NCI-H1092 (cell line): ENCODE results near the gene KCTD5.
"Not testable (repeated sequence)": the region's sequence is repeated elsewhere in the genome, so short reads cannot be mapped to it uniquely, and the experiment has no call there.

ENCODE experiments used
- DNase-seq: peaks from one replicate; lab custom pipeline; 2025; lab: John Stamatoyannopoulos, UW

KCTD5 gene, protein sequence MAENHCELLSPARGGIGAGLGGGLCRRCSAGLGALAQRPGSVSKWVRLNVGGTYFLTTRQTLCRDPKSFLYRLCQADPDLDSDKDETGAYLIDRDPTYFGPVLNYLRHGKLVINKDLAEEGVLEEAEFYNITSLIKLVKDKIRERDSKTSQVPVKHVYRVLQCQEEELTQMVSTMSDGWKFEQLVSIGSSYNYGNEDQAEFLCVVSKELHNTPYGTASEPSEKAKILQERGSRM

DNA sequence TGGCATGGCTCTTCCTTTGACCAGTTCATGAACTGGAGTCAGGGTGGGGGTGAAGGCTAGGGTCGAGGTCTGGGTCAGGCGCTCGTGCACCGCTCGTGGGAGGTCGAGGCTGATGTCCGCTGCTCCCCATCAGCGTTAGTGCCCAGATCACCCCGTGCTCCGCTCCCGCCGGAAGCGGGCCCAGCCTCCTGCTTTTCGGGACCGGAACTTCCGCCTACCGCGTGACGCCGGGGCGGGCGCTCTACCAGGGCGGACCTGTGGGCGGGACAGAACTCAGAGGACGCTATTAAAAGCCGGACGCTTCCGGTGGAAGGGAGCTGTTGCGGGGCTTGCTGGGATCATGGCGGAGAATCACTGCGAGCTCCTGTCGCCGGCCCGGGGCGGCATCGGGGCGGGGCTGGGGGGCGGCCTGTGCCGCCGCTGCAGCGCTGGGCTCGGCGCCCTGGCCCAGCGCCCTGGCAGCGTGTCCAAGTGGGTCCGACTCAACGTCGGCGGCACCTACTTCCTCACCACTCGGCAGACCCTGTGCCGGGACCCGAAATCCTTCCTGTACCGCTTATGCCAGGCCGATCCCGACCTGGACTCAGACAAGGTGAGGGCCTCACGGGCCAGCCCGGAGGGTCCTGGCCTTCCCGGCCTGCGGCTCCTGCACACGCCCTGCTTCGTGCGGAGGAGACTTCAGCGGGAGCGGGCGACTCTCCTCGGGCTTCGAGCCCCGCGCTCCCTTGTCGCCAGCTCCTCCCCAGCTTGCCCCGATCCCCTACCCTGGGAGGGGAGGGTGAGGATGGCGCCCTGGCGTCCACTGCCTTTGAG, at the start of gene KCTD5:
TSS of gene KCTD5 (plus strand) at position 315 of the 813 bp plus-strand sequence. CDS start at position 341, 26 bp downstream.
- peak; percentile 92 for DNase-seq

DNA sequence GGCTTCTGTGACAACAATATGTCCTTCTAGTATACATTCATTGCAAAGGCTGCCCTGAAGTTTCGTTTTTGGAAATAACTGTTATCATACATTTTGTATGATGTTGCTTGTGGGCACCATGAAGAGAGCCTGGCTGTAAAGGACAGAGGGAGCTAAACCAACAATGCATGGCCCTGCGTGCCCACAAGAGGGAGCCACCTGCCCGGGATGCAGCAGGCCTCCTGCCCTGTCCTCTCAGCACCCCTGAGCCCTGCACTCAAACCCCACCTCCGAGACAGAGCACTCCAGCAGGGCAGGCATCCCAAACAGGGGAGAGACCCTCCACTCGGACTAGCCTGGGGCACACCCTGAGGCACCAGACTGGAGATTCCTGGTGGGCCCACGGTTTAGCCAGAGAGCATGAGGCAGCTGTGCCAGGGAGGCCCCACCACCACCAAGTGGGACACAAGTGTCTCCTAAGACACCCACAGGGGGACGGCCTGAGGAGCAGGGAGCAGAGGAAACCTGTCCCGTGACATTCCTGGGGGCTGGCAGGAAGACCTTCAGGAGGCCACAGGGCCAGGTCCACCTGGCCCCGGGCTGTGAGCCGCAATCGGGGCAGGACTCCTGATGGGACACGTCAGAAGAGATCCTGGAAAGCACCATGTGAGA, 43.1 kb upstream of the KCTD5 start:
- not testable (repeated sequence) for DNase-seq

DNA sequence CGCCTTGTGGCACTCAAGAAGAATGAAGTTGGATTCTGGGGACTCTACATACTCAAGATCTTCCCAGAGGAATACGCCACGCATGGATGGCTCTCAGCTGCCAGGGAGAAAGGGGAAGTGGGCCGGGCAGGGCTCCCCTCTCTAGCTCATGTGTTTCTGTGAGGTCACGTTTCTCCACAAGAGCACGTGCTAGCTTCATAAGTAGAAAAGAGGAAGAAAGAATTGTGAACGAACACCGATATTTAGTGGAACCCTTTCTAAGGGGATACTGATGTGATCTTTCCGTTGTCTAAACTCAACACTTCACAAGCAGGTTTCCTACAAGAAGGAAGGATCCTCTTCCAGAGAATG, 42.6 kb upstream of the KCTD5 start:
- not testable (repeated sequence) for DNase-seq

DNA sequence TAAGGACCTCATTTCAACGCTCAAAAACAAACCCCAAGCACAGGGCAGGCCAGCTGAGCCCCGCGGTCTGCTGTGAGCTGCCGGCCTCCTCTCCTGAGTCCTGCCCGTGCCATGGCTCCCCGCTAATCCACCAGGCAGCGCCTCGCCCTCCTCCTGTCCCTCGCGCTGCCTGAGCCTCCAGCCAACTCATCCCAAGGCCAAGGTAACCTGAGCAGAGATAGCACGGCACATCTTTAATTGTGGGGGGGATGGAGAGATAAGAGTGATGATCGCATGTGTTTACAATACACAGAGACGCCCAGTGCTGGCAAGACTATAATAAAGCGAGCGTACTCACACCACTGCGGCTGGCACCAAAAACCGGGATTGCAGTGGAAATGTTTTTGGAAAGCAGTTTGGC, 39.8 kb upstream of the KCTD5 start:
- DNase-seq = not testable (repeated sequence)

DNA sequence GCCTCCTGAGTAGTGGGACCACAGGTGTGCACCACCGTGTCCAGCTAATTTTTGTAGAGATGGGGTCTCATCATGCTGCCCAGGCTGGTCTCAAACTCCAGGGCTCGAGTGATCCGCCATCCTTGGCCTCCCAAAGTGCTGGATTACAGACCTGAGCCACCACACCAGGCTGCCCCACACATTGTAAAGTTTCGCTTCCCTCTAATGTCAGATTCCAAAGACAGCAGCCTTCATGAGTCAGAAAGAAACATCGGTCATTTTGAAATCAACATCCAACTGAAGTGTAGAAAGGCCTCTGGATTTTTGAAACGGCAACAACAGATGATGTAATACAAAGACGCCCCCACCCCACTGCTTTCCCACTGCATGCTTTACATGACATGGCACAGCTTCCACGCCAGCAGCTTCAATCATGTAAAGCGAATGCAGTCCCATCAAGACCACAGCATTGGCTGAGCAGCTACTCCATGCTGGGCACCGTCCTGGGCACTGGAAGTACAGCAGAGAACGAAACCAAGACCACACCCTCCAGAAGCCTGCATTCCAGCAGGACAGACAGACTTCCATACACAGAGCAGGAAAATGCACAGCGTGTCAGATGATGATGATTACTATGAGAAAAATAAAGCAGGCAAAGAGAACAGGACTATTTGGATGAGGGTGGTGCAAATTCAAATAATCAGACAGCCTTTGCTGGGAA, 37.4 kb upstream of the KCTD5 start:
- not testable (repeated sequence) for DNase-seq

DNA sequence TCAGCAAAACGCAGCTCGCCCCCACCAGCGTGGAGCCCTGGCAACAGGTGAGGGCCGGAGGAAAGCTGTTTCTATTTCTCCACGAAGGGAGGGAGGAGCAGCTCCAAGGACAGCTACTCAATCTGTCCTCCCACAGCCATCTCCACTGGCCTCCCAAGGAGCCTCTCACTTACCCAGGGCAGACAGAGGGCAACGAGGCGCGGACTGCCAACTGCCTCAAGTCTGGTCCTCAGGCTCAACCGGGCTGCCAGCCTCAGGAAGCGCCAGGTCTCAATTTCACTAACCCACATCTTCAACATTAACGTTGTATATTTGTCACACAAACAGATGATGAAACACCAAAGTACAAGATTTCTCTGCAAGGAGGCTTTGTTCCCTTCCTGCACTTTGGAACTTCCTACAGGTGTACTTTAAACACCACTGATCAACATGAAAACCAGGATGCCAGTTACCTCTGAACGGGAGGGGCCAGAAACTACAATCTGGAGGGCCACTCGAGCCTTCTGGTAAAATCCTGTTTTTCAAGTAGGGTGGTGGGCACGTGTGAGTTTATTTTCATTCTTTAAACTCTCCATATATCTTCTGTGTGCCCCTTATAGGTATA, 31.0 kb upstream of the KCTD5 start:
- not testable (repeated sequence) for DNase-seq

DNA sequence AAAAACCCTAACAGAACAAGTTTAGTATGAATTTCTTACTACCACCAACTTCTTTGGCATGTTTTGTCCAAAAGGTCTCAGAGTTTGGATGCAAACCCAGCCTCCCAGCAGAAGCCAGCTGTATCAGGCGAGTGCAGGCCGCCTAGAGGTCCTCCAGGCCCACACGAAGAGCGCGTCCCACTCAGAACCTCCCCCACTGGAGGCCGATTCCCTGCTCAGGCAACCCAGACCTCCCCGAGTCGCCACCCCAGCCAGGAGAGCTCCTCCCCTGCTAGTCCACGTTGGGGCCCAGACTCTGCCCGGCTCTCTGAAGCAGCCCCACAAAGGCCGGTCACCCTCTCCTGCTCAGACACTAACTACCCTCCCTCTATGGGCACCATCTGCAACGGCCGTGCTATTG, 28.4 kb upstream of the KCTD5 start:
- DNase-seq = not testable (repeated sequence)

DNA sequence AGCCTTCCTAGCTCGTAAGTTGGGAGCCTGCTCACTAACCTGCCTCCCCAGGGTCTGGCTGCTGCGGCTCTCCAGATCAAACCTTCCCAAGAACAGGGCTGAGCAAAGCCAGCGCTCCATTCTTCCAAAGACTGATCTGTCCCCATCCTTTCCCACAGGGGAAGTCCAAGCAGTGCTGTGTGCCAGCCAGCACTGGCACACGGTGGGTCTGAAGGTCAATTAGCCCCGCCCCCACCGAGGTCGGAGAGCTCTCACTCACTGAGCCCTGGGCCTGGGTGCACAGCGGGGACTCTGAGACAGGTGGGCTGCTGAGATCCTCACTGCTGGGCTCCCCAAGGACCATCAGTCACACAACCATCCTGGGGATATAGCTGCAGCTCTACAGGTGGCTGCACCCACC, 27.4 kb upstream of the KCTD5 start:
- DNase-seq = not testable (repeated sequence)

DNA sequence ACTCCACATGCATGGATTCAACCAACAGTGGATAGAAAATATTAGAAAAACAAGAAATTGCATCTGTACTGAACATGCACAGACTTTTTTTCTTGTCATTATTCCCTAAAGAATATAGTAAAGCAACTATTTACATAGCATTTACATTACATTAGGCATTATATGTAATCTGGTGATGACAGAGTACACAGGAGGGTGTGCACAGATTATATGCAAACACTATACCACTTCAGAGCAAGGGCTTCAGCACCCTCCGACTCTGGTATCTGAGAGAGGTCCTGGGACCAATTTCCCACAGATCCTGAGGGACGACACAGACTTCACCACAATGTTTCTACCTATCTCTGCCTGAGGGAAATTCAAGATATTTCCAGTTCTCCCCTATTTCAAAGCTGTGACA, 25.3 kb upstream of the KCTD5 start:
- no peak for DNase-seq

DNA sequence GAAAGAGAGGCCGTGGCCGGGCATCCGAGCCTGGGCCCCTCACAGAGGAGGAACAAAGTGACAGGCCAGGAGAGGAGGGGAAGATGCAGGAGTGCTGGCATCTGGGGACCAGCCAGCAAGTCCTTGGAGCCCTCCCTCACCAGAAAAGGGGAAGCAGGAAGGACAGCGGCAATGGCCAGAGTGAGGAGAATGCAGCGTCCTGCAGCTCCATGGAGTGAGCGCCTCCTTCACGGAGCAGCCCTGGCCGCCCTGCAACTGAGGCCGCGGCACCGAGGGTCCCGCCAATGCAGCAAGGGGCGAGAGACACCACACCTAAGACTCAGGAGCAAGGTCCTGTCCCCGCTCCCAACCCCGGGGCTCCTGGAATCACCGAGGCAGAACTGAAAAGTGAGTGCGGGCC, 24.5 kb upstream of the KCTD5 start:
- DNase-seq = not testable (repeated sequence)

DNA sequence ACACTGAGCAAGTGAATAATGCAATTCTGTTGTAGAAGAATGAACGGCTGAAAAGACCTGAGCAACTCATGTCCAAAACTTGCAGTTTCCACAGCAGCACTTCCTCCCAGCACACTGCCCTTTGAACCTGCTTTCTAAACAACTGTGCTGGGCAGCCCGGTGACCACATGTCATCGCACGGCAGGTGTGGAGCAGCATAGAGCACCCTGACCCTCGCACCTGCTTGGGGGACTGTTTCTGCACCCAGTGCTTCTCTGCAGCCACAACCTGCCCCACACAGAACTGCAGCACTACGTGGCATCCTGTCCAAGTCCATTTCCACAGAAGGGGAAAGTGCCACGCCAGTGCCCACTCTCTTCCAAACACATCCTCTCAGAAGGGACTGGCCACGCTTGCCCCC, 22.8 kb upstream of the KCTD5 start:
- DNase-seq = not testable (repeated sequence)

DNA sequence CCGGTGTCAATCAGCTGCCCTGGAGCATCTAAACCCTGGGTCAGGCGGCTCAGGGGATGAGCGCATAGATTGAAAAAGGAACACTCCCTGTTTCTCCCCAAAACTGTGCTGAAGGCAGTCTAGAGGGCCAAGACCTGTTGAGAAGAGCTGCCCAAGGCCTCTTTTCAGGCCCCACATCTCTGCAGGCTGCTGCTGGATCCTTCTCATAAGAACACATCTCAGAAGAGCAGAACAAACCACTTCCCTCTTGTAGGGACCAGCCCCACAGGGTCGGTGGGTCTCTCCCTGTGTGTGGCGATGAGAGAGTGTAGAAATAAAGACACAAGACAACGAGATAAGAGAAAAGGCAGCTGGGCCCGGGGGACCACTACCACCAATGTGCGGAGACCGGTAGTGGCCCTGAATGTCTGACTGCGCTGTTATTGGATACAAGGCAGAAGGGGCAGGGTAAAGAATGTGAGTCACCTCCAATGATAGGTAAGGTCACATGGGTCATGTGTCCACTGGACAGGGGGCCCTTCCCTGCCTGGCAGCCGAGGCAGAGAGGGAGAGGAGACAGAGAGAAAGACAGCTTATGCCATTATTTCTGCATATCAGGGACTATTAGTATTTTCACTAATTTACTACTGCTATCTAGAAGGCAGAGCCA, 22.2 kb upstream of the KCTD5 start:
- not testable (repeated sequence) for DNase-seq

DNA sequence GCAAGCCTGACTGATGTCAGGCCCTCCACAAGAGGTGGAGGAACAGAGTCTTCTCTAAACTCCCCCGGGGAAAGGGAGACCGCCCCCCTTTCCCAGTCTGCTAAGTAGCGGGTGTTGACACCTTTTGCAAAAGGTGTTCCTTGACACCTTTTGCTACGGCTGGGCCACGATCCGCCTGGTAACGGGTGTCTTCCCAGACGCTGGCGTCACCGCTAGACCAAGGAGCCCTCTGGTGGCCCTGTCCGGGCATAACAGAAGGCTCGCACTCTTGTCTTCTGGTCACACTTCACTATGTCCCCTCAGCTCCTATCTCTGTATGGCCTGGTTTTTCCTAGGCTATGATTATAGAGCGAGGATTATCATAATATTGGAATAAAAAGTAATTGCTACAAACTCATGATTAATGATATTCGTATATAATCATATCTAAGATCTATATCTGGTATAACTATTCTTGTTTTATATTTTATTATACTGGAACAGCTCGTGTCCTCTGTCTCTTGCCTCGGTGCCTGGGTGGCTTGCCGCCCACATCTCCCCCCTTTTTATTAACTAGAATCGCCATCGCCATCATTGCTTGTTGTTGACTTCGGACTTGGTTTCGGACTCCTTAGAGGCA, 21.5 kb upstream of the KCTD5 start:
- not testable (repeated sequence) for DNase-seq

DNA sequence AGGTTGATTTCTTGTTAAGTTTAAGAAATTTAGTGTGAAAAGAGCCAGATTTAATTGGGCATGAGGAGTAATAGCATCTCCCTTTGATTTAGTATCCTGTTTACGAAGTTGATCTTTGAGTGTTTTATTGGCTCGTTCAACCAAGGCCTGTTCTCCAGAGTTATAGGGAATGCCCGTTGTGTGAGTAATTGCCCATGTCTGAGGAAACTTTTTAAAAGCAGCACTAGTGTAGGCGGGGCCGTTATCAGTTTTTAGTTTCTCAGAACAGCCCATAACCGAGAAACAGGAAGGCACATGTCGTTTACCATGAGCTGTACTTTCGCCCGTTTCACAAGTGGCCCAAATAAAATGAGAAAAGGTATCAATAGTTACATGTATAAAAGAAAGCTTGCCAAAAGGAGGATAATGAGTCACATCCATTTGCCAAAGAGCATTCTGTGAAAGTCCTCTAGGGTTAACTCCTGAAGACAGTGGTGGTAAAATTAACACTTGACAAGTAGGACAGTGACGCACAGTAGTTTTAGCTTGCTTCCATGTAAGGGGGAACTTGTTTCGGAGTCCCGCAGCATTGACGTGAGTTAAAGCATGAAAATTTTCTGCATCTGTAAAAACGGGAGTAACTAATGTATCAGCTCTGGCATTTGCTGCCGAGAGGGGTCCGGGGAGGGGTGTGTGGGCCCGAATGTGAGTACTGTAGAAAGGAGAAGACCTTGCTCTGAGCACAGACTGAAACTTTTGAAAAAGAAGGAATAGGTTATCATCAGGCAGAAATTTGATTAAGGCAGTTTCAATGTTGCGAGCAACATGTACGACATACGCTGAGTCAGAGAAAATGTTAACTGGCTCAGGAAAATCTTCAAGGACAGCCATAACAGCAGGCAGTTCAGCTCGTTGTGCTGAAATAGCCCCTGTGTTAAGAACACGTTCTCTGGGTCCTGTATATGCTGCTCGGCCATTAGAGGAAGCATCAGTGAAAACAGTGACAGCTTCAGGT, 18.5 kb upstream of the KCTD5 start:
- no peak for DNase-seq

DNA sequence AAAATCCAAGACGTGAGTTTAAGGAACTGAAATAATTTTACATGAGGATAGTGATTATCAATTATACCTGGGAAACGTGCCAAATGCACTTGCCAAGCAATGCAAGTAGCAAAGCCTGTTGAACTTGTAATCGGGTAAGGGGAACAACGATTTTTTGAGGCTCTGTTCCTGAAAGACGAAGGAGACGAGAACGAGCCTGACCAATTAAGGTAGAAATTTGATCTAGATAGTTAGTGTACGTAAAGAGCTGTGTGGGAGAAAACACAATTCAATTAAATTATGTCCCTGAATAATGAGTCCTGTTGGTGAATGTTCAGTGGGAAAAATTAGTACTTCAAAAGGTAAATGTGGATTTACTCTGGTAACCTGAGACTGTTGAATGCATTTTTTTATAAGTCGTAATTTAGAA, 17.7 kb upstream of the KCTD5 start:
- DNase-seq = no peak

DNA sequence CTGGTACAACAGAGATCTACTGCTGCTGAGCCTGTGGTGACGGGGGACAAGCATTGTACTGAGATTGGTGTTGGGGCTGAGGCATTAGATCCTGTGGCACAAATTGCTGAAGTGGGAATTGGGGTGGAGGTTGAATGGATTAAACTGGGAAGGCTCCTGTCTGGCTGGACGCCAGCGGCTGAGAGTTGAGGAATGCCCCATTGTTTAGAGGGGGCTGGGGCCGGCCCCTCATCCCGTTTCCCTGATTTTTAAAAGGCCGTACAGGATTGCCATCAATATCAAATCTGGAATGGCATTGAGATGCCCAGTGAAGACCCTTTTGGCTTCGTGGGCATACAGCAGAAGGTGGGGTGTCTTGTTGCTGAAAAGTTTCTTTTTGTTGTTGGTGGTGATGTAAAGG, 15.7 kb upstream of the KCTD5 start:
- not testable (repeated sequence) for DNase-seq

DNA sequence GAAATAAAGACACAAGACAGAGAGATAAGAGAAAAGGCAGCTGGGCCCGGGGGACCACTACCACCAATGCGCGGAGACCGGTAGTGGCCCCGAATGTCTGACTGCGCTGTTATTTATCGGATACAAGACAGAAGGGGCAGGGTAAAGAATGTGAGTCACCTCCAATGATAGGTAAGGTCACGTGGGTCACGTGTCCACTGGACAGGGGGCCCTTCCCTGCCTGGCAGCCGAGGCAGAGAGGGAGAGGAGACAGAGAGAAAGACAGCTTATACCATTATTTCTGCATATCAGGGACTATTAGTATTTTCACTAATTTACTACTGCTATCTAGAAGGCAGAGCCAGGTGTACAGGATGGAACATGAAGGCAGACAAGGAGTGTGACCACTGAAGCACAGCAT, 12.7 kb upstream of the KCTD5 start:
- DNase-seq = not testable (repeated sequence)

DNA sequence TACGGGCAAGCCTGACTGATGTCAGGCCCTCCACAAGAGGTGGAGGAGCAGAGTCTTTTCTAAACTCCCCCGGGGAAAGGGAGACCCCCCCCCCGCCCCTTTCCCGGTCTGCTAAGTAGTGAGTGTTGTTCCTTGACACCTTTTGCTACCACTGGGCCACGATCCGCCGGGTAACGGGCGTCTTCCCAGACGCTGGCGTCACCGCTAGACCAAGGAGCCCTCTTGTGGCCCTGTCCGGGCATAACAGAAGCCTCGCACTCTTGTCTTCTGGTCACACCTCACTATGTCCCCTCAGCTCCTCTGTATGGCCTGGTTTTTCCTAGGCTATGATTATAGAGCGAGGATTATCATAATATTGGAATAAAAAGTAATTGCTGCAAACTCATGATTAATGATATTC, 12.3 kb upstream of the KCTD5 start:
- peak; percentile 16 for DNase-seq

DNA sequence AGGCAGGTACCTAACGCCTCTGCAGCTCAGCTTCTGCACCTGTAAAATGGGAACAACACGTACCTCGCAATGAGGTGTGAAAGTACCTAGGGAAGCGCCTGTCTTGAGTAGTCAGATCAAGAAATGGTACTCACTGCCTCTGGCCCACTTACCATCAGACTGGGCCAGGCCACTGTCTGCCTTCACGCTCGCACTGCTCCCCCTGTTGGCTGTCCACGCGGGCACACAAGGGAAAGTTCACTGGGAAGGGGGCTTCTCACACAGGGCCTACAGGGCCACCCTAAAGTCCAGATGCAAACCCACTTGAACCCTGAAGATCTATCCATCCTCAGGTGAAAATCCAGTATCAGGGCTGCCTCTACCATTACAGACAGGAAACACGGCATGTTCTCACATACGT, 11.1 kb upstream of the KCTD5 start:
- not testable (repeated sequence) for DNase-seq

DNA sequence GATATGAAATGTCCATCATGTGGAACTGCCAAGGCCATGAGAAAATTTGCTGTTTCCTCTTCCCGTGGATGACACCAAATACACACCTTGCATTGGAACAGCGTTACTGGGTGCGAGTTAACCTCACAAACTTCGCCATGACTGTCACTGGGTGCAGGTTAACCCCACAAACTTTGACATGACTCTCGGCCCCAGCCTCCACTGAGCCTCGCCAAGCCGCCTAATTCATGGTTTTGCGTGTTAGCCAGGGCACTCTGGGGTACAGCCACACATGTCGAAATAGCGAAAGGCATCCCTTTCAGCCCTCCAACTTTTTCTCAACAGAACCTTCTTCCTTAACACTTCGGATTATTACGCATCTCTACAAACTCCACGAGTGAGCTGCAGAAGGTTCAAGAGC, 10.6 kb upstream of the KCTD5 start:
- DNase-seq = no peak
